Epithelial cell of proximal tubule (primary cell): ENCODE results near the gene CADM1. TPM values are rescaled to one million over a fixed set of nuclear protein-coding genes. Genes with fewer than 3 reads are reported as not detected.

Experiments used
- DNase-seq: peaks from one replicate; pipeline ENCODE4 v3.0.0-alpha.2; 2011; ENCODE audit warnings: low read depth
- H3K4me3 ChIP-seq: 2 replicates; pipeline ENCODE4 v1.5.1; 2011; ENCODE audit warnings: low read depth, mild to moderate bottlenecking, low read length
- total RNA-seq: library from RNA; depleted of rRNA; stranded (reverse); fragments of >200 nt; gene quantifications from 2 replicates; pipeline ENCODE4 v1.2.3, GENCODE V29; 2015
- TF ChIP-seq, protein P1 (sequence below): conservative IDR thresholded peaks from 2 replicates; pipeline ENCODE4 v1.5.1; 2012; ENCODE audit warnings: low read depth, mild to moderate bottlenecking, low read length

Gene CADM1
- total RNA-seq, 1 donor from 2014 or later, result 21.3 TPM

DNA sequence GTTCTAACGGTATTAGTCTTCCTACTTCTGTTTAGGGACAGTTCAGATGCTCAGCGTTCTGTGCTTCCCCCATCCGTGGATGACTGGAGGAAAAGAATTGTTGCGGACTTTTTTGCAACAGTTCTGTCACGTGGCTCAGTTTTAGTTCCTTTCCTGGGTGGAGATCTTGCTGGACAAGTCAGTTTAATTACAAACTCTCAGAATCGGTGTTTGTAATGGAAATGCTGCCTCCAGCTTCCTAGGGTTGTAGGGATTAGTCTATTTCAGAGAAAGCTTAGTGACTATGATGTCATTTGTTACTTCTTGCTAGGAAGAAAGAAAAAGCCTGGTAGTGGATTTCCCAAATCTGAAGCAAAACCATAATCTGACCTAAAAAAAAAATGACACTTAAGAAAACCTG lies 320.4 kb downstream of the CADM1 start:
- no peak overlapping the region for H3K4me3 ChIP-seq
- DNase-seq, result no peak
- TF ChIP-seq, protein P1, sequence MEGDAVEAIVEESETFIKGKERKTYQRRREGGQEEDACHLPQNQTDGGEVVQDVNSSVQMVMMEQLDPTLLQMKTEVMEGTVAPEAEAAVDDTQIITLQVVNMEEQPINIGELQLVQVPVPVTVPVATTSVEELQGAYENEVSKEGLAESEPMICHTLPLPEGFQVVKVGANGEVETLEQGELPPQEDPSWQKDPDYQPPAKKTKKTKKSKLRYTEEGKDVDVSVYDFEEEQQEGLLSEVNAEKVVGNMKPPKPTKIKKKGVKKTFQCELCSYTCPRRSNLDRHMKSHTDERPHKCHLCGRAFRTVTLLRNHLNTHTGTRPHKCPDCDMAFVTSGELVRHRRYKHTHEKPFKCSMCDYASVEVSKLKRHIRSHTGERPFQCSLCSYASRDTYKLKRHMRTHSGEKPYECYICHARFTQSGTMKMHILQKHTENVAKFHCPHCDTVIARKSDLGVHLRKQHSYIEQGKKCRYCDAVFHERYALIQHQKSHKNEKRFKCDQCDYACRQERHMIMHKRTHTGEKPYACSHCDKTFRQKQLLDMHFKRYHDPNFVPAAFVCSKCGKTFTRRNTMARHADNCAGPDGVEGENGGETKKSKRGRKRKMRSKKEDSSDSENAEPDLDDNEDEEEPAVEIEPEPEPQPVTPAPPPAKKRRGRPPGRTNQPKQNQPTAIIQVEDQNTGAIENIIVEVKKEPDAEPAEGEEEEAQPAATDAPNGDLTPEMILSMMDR, result no peak

DNA sequence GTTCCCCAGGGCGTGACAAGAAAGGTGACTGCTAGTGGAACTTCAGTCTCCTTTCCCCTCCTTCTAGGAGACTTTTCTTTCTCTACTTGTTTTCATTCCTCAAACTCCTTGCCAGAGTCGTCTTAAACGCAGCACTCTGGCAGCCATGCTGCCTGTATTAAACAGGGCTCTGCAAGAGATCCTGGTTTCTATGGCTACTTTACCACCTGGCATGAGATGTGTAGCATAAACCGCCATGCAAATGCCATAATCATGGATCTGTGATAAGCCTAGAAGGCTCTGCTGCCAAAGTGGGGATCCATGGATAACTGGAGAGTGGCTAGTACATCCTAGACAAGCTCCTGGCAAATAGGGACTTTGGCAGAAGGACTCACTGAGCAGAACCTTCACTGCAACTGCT lies 321.1 kb downstream of the CADM1 start:
- TF ChIP-seq, protein P1, result no peak
- DNase-seq, result no peak
- no peak overlapping the region for H3K4me3 ChIP-seq

DNA sequence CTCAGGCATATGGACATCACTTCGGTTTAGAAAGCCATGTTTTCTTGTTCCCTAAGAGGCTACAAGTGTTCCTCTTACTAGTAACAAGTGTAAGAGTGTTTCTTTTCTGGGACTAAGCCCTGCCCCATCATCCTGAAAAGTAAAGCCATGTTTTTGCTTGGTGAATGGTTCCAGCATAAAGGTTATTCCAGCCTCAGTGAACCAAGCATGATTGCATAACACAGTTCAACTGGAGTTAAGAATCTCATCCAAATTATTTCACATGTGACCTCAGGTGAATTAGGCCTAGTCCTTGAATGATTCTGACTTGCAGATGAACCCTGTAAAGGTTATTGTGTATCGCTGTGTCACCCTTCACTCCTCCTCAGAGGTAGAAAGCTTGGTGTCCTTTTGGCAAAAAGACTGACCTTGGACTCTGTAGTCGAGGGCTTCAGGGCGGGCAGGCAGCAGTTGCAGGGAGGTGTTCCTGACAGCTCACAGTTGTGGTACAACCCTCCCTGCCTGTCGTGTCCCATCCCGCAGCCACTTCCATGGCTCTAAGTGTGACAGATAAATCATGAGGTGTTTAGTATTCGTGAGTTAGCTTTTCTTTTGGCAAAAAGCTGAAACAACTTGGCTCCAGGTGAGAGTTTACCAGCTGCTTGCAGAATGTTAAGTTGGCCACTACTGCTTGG lies 321.8 kb downstream of the CADM1 start:
- no peak overlapping the region for H3K4me3 ChIP-seq
- TF ChIP-seq, protein P1, result no peak
- no peak for DNase-seq

DNA sequence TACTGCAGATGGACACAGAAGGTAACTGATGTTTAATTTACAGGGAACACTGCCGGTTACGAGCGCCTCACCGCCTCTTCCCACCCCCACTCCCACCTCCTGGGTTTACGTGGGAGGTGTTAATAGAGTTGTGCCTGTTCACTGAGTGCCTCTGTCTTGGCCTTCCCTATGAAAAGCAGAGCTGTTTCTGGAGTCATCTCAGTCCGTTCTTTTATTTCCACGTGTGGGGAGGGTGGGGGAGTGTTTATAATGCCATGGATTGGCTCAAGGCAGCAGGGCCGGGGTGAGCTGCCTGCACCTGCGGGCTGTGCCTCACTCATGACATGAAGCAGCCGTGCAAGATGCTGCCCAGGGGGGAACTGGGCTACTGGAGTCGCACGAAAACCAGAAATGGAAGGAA lies 322.7 kb downstream of the CADM1 start:
- H3K4me3 ChIP-seq, result no peak overlapping the region
- TF ChIP-seq, protein P1, result no peak
- DNase-seq, result no peak

DNA sequence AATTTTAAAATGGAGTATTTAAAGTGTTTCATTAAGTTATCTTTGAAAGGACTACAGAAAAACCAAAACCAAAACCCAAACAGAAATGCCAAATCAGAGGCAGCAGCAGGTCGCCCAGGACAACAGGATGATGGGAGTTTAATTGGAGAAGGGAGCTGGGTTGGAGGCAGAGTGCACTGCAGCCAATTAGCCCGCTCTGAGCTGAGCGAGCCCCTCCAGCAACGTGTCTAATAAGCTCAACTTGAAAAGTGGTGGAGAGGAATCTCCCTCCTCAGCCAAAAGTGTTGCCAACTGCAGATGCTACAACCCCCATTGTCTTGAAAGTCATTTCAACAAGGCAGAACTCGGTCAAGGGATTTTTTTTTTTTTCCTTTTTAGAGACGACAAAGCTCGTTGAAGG lies 323.9 kb downstream of the CADM1 start:
- no peak for DNase-seq
- TF ChIP-seq, protein P1, result no peak
- H3K4me3 ChIP-seq, result no peak overlapping the region

DNA sequence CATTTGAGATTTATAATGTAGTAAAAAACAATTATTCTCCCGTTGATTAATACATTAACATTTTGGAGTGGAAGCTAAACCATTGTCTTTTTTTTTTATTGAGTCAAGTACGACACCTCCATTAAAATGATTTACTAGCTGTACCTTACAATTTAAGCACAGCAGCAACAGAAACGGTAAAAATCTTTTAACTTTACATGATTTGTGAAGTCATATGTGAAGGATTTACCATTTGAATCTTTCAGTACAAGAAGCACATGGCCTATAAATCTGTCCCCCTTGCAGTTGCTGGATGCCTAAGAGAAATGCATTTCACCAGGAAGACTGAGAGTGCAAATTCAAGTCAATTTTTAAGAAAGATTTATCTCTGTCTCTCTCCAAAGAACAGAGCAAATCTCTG lies 324.6 kb downstream of the CADM1 start:
- TF ChIP-seq, protein P1, result no peak
- DNase-seq, result no peak

DNA sequence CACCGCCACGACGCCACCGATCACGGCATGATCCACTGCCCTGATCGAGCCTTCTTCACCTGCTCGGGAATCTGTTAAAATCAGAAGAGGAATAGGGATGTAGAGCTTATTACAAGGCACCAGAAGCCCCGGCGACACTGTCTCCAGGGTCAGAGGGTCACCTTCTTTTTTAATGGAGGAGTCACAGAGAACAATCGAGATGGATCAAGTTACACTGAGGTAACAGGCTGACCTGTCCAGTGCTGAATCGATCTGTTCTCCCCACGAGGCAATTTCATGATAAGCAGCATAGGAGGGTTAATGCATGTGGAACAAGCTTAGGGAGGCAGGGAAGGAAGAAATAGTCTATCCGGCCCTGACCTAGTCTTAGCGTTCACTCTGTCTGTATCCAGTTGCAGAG lies 325.5 kb downstream of the CADM1 start:
- no peak for DNase-seq
- no peak overlapping the region for H3K4me3 ChIP-seq
- TF ChIP-seq, protein P1, result no peak

More for the DNA sequence above, 324.6 kb downstream of the CADM1 start:
- no peak overlapping the region for H3K4me3 ChIP-seq
